Raji (cell line): ENCODE data around the gene EID2B.

Experiments used
- POLR2A ChIP-seq: IDR thresholded peaks from 2 replicates; pipeline ENCODE4 v1.6.1; 2011; ENCODE audit warnings: low read depth, low read length, control low read depth; ENCODE audit not compliant: insufficient read depth

Gene EID2B

DNA sequence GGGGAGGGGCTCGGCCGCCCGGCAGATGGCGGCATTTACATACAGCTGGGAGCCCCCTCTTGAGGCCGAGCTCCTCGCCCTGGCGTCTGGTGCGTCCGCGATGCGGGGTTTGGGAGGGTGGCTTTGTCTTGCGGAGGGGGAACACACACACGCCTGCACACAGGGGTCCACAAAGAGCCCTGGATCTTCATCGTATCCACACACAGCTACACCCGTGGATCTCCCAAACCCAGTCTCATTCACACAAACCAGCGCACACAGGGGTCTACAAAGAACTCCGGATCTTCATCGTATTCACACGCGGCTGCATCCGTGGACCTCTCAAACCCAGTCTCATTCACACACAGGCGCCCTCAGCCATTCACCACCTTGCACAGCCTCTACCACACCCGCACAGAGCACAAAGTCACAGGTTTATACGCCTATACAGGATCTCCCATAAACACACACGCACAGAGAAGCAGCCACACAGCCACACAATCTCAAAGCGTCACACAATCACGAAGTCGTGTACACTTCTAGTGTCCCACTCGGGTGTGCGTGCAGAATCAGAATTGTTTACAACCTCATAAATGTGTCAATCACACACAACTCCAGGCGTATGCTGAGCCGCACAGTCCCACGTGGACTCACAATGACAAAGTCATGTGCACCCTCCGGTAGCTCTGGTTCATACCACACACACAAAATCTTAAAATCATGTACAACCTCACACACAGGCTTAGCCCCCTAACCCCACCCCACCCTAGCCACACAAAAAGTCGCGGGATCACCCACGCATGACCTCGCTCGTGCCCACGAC, 34.5 kb downstream of the EID2B start:
- TF ChIP-seq POLR2A = peak; percentile 46; the same call in 1 of the 2 replicates

DNA sequence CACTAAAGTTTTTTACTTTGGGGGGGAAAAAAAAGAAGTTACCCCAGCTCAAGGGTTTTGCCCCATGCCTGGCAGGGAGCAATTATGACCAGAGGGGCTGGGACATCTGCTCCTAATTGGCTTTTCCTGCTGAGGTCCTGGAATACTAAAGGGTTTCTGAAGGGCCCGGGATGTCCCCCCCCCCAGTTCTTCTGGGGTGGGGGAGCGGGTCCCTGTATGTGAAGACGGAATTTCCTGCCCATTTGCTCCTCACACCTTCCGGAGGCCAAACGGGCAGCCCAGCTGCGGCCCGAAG, 35.0 kb downstream of the EID2B start:
- no peak for TF ChIP-seq POLR2A

DNA sequence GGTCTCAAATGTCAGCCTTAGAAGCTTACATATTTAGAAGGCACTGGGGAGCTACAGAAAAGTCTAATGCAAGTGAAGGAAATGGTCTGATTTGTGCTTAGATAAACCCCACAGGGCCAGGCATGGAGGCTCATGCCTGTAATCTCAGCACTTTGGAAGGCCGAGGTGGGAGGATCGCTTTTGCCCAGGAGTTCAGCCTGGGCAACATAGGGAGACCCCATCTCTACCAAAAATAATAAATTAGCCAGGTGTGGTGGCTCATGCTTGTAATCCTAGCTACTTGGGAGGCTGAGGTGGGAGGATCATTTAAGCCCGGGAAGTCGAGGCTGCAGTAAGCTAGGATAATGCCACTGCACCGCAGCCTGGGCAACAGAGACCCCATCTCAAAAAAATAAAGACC, 36.6 kb downstream of the EID2B start:
- no peak for TF ChIP-seq POLR2A

DNA sequence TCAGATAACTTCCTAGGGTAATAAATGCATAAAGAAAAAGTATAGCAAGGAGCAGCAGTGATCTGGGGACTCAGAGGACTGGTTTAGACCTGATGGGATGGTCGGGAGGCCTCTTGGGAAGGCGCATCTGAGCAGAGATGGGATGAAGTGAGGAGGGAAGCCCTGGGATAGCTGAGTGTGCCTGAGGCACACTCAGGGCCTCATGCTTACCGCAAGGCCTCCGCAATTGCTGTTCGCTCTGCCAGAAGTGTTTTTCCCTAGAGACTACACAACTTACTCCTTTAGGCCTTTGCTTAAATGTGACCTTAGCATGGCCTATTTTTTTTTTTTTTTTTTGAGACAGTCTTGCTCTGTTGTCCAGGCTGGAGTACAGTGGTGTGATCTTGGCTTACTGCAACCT, 38.0 kb downstream of the EID2B start:
- TF ChIP-seq POLR2A = no peak

DNA sequence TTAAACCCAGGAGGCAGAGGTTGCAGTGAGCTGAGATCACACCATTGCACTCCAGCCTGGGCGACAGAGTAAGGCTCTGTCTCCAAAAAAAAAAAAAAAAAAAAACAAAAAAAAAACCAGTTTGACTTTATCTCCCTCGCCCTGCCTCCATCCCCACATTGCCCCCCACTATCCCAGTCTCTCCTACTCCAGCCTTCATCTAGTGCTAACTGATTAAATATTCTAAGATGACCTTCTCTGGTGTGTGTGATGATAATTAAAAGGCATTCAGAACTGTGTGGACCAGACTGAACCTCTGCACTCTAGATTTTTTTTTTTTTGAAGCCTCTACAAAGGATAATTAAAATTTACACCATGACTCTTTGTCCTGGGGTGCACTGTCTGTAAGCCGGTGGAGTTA, 39.9 kb downstream of the EID2B start:
- TF ChIP-seq POLR2A = no peak

DNA sequence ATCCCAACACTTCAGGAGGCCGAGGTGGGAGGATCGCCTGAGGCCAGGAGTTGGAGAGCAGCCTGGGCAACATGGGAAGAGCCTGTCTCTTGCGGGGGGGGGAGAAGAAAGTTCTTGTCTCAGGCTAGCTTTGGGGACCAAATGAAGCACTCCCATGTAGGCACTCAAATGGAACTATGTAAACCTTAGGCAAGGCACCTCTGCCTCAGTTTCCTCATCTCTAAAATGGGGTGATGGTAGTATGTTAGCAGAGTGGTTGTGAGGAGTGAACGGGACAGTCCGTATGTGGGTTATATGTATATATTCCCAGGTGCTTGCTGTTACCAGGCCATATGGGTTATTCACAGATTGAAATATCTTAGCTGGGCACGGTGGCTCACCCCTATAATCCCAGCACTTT, 40.4 kb downstream of the EID2B start:
- TF ChIP-seq POLR2A = no peak

DNA sequence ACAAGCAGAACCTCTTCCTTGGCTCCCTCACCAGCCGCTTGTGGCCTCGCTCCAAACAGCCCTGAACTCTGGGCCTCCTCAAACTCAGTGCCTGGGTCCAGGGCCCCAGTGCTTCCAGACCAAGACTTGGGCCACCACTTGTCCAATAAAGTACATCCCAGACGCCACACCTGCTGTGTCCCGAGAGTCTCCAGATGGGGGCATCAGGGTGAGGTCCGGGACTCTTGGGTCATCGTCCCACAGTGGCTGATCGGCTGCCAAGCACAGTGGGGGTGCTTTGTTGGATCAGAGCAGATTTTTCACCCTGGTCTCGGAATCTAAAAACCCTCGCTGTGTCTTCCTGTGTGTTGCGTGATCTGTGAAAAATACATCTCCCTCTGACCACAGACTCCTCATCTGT, 42.9 kb downstream of the EID2B start:
- TF ChIP-seq POLR2A = no peak

DNA sequence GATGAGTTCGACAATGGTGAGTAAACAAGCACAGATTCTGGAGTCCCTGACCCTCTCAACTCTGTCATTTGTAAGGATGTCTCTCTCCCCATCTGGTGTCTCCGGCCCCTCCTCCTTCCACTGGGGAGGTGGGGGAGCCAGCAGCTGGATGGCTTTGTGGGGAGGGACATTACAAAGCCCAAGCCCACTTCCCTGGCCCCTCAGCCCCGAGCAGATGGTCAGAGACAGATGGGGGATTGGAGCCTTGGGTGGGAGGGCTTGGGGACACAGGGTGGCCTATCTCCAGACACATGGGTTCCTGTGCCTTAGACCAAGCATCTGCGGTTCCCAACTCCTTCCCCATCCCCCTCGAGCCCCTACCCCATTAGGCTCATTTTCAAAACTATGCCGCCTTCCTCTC, 49.5 kb downstream of the EID2B start:
- no peak for TF ChIP-seq POLR2A

DNA sequence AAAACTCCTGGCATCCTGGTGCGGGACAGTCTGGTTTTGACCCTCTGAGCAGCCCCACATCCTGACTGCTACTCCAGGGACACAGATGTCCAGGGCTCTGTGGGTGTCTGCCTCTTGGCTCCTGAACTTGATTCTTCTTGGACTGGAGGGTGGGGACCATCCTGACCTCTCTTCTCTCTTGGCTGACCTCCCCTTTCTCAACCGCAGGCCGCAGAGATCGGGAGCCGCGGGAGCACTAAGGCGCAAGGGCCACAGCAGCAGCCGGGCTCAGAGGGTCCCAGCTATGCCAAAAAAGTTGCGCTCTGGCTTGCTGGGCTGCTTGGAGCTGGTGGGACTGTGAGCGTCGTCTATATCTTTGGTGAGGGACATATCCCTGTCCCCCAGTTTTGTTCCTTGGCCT, 51.0 kb downstream of the EID2B start:
- no peak for TF ChIP-seq POLR2A

DNA sequence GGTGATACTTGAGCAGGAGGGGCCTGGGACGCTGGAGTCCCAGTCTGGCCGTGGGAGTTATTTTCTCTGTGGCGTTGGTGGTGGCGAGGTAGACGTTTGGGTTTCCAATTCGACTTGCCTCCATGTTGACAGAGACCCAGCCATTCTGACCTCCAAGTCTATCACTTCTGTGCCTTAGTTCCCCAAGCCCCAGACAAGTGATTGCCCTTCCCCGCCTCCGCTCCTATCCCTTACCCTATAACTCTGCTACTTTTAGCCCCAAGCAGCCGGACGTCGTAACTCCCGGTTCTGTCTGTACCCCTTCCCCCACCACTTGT, 51.5 kb downstream of the EID2B start:
- TF ChIP-seq POLR2A = no peak
